ENCODE results near the gene ITPR3.

DNA sequence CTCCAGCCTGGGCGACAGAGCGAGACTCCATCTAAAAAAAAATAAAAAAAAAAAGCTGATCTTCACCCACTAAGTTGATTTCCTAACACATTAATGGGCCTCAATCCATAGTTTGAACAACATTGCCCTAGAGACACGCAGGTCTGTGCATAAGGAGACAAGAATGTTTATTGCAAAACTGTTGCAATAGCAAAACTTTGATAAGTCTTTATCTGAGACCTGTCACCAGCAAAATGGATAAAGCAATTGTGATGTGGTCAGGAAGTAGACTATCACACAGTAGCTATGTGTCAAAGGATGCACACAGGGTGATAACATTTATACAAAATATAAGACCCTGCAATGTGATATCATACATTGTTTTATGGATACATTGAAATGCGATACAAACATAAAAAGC lies 4.2 kb upstream of the ITPR3 start:
- no peak for TF ChIP-seq POLR2AphosphoS5 (IDR thresholded peaks at IDR 0.05)
- no peak for TF ChIP-seq EP300 (IDR thresholded peaks at IDR 0.05; ENCODE audit: low read depth)
- TF ChIP-seq POLR2A (IDR thresholded peaks at IDR 0.05), result no peak
- TF ChIP-seq, protein P1, sequence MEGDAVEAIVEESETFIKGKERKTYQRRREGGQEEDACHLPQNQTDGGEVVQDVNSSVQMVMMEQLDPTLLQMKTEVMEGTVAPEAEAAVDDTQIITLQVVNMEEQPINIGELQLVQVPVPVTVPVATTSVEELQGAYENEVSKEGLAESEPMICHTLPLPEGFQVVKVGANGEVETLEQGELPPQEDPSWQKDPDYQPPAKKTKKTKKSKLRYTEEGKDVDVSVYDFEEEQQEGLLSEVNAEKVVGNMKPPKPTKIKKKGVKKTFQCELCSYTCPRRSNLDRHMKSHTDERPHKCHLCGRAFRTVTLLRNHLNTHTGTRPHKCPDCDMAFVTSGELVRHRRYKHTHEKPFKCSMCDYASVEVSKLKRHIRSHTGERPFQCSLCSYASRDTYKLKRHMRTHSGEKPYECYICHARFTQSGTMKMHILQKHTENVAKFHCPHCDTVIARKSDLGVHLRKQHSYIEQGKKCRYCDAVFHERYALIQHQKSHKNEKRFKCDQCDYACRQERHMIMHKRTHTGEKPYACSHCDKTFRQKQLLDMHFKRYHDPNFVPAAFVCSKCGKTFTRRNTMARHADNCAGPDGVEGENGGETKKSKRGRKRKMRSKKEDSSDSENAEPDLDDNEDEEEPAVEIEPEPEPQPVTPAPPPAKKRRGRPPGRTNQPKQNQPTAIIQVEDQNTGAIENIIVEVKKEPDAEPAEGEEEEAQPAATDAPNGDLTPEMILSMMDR (IDR thresholded peaks at IDR 0.05), result no peak

Data from transverse colon (tissue), 4 donors.